Measurements from ENCODE around the gene KRT23.
"Not testable (repeated sequence)": the region's sequence is repeated elsewhere in the genome, so short reads cannot be mapped to it uniquely, and the experiment has no call there.

Gene KRT23

DNA sequence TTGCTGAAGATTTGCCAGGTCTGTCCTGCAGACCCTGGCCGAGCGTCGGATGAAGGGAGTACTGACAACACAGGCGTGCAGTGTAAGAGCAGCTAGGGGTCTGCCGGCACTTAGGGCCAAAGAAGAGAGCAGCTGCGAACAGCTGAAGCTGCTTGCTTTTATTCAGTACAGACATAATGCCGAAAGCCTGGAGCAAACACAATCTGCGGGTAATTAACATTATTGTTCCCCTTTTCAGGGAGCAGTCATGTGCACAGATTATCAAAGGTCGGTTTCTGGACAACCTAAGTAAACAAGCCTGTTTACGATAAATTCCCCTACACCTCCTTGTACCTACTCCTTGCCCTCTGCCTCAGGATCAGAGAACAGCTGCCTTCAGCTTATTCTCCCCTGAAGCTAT lies 12.0 kb upstream of the KRT23 start:
- DNase-seq, result no peak

GRCh38 chr17:40947929-40948328 lies 10.5 kb upstream of the KRT23 start:
- no peak for DNase-seq

GRCh38 chr17:40945414-40945813 lies 8.0 kb upstream of the KRT23 start:
- DNase-seq, result no peak

GRCh38 chr17:40944531-40944930 lies 7.1 kb upstream of the KRT23 start:
- DNase-seq, result no peak

DNA sequence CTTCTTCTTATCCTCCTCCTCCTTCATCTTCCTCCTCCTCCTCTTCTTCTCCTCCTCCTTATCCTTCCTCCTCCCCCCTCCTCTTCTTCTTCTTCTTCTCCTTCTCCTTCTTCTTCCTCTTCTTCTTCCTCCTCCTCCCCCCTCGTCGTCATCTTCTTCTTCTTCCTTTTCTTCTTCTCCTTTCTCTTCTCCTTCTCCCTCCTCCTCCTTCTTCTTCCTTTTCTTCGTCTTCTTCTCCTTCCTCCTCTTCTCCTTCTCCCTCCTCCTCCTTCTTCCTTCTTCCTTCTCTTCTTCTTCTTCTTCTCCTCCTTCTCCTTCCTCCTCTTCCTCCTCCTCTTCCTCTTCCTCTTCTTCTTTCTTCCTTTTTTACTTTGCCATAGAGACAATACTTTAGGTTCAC lies 5.1 kb upstream of the KRT23 start:
- no peak for DNase-seq

DNA sequence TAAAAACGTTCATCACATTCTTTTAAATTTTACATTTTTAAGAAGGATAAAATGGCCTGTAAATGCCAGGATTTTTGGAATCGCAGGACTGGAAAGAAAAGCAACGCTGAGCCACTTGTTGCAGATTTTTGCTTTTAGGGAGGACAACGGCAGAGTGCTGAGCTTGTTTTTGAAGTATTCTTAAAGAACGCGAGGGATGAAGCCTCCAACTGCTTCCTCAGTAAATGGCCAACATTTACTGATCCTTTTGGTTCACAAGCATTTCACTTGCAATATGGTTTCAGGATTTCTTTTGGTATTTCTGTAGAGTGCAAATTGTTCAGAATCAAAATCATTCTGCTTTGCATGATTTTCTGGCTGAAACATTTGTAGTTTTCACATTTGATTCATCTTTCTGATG lies 2.8 kb upstream of the KRT23 start:
- DNase-seq, result no peak

DNA sequence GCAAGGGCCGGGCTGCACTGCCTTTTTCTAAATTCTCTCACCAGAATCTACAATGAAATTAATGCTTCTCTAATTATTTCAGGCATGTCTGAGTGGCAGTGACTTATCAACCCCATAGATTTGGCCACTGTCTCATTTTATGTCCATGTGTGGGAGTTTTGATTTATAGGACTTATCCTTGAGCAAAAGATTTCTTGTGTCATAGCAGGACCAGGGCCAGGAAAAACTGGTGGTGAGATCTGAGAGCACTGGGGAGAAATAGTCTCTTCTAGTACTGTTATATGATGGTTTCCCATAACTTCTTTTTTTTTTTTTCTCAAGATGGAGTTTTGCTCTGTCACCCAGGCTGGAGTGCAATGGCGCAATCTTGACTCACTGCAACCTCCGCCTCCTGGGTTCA lies 1.5 kb upstream of the KRT23 start:
- no peak for DNase-seq

- no peak for DNase-seq
These were observed 470 bp downstream of the KRT23 start for GRCh38 chr17:40936976-40937375.

- DNase-seq, result no peak
These were observed 942 bp downstream of the KRT23 start for GRCh38 chr17:40936437-40936971.

GRCh38 chr17:40935624-40936023 lies 1.8 kb downstream of the KRT23 start:
- no peak for DNase-seq

DNA sequence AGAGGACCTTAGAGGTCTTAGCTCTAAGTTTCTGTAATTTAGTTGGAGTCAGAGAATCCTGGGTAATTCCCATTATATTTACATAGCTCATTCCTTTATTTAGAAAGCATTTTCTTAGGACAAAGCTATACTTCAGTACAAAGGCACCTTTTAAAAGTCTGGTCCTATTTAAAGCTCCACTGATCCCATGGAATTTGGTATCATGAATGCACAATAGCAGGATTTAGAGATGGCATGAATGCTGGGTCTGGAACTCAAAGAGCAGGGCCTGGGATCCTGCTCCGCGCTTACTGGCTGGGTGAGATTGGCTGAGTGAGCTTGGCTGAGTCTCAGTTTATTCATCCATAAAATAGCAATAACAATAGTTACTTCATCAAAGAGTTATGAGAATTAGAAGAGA lies 4.8 kb downstream of the KRT23 start:
- DNase-seq, result no peak

DNA sequence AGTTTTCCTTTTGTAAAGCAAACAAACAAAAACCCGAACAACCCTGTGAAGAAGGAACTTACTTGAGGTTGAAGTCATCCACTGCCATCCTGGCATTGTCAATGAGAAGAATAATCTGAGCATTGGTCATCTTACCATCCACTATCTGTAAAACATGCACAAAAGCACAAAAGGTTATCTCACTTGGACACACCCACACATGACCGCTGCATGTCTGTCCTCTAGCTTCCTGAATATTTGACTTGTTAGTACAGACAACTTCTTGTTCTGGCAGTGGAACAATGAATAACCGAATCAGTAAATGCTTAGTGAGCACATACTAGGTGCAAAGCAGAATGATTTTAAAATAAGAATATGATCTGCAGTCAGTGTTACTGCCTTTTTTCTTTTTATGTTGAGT lies 6.1 kb downstream of the KRT23 start:
- no peak for DNase-seq

- no peak for DNase-seq
These were observed 11.1 kb downstream of the KRT23 start for GRCh38 chr17:40926341-40926740.

GRCh38 chr17:40922239-40922638 lies 15.2 kb downstream of the KRT23 start:
- peak; percentile 20 for DNase-seq

- no peak for DNase-seq
These were observed 16.4 kb downstream of the KRT23 start for GRCh38 chr17:40921026-40921425.

- DNase-seq, result not testable (repeated sequence)
These were observed 20.3 kb downstream of the KRT23 start for GRCh38 chr17:40917116-40917515.

GRCh38 chr17:40916366-40916765 lies 21.1 kb downstream of the KRT23 start:
- DNase-seq, result no peak

GRCh38 chr17:40915721-40916256 lies 21.7 kb downstream of the KRT23 start:
- no peak for DNase-seq

DNA sequence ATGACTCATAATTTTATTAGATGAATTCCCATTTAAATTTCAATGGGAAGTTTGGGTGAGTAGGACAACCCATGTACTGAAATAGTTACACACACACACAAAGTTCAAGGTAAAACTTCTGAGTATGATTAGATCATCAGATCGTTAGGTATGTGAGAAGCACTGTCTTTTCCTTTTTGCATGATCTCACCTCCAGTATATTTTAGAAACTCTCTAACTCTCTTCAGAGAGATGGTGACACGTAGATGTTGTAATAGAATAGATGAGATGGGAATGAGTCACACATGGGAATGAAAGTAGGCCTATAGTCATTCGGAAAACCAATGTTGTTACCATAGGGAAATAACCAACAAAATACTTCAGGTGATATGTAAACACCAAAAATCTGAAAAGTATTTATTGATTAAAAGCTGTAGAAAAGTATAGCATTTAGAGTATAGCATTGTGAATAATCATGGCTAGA lies 22.2 kb downstream of the KRT23 start:
- no peak for DNase-seq

DNA sequence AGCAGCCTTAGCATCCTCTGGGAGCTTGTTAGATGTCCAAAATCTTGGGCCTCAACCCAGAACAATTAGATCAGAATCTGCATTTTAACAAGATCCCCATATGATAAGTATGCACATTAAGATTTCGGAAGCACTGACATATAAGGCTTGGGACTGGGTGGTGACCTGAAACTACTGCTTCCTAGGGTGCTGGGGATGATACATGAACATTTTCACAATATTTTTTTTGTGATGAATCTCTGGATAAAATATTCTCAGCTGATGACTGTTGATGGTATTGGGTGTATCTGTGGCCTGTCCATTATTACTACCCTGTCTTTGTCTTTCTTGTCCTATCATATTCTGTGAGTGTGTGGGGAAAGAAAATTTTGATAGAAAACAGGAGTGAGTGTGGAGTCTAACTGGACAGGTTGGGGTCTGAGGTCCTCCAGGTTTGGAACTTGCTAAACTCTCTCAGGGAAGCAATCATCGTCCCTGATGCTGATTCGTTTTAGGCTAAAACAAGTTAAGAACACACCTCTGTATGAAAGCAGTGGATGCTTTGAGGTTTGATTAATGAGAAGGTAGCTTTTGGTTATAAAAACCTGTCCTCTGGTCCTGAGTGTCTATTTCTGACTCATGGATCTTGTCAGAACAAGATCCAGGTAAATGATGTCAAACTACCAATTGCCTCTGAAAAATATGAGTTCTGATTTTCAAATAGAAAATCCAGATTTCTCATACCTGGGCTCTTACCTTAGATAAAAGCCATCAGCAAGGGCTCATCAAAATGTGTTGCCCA lies 23.2 kb downstream of the KRT23 start:
- no peak for DNase-seq

- no peak for DNase-seq
These were observed 24.8 kb downstream of the KRT23 start for GRCh38 chr17:40912486-40913210.

GRCh38 chr17:40910441-40910841 lies 27.0 kb downstream of the KRT23 start:
- no peak for DNase-seq

DNA sequence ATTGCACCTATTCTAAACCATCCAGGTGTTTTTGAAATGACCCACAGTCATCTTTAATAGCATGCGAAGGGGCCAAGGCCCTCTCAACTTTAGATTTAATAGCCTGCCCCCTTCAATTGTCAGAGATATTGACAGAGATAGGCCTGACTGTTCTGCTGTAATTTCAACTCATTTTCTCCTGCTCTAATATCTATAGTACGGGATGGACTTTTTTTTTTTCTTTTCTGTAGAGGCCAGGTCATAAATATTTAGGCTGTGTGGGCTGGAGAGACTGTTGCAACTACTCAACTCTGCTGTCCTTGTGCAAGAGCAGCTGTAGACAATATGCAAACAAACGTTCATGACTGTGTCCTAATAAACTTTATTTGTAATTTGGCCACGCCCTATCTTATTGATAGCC lies 27.7 kb downstream of the KRT23 start:
- DNase-seq, result no peak

DNA sequence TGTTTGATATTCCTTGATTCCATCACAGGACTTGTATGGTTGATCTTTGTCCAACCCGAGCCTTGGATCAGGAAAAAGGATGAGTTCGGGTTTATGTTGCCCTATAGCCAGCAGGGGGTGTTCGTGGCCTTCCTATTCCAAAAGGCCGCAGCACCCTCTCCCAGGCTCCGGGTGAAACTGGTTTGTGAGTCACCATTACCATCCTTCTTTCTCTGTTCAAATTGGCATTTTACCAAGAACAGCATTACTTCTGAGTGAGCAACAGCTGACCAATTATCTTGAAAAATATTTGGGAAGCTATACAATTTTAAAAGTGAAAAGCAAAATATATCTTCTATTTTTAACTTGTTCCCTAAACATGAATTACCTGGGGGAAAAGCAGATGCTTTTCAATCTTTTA lies 28.1 kb downstream of the KRT23 start:
- DNase-seq, result peak; percentile 75

All from midbrain (tissue), 1 donor.